Measurements from ENCODE around the gene MGAT4D. TPM values are rescaled to one million over a fixed set of nuclear protein-coding genes. Genes with fewer than 3 reads are reported as not detected.
"Not testable (repeated sequence)": the region's sequence is repeated elsewhere in the genome, so short reads cannot be mapped to it uniquely, and the experiment has no call there.

The MGAT4D gene
- total RNA-seq, 1 donor from 2014 or later, result not detected

GRCh38 chr4:140515423-140515822, 17.3 kb upstream of the MGAT4D start:
- Histone ChIP-seq H3K27ac (no peak overlapping the region), H3K4me3 (no peak overlapping the region), H3K27me3 (ENCODE audit: low read depth) (no peaks in the 10 kb centered on the region), H3K9me3 (no peaks in the 10 kb centered on the region), H3K36me3 (no peaks in the 10 kb centered on the region), H3K4me1 (no peaks in the 10 kb centered on the region)
- DNase-seq (no peak), ATAC-seq (no peak)
- intact Hi-C loops (cut with DNase I), result no loop called here
- TF ChIP-seq CTCF (IDR thresholded peaks at IDR 0.05), result no peak

- H3K36me3 ChIP-seq; ATAC-seq; intact Hi-C loops (cut with DNase I); DNase-seq; H3K27me3 ChIP-seq (ENCODE audit: low read depth); H3K9me3 ChIP-seq; H3K4me1 ChIP-seq; H3K4me3 ChIP-seq; H3K27ac ChIP-seq: not testable (repeated sequence)
Observed at GRCh38 chr4:140513765-140514164, 15.7 kb upstream of the MGAT4D start.

DNA sequence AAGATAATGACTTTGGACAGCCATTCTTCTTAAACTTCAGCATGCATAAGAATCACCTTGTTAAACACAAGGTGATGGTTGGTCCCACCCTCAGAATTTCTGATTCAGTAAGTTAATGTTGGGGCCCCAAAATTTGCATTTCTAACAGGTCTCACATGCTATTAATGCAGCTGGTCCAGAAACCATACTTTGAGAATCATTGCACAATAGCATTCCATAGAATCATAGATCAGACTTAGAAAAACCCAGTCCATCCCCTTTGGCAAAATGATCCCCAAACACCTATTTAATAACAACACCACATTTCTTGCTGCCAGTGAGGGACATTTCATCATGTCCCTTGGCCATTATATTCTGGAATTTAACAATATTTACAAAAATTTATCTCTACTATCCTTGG, 6.2 kb upstream of the MGAT4D start:
- no peaks in the 10 kb centered on the region for H3K4me1 ChIP-seq
- ATAC-seq (no peak), DNase-seq (no peak)
- peaks cover 25% of the 10 kb centered on the region for H3K27me3 ChIP-seq (ENCODE audit: low read depth)
- no peaks in the 10 kb centered on the region for H3K36me3 ChIP-seq
- intact Hi-C loops (cut with DNase I), result no loop called here
- no peak overlapping the region for H3K4me3 ChIP-seq
- H3K9me3 ChIP-seq, result no peaks in the 10 kb centered on the region
- no peak overlapping the region for H3K27ac ChIP-seq
- TF ChIP-seq CTCF (IDR thresholded peaks at IDR 0.05), result no peak

DNA sequence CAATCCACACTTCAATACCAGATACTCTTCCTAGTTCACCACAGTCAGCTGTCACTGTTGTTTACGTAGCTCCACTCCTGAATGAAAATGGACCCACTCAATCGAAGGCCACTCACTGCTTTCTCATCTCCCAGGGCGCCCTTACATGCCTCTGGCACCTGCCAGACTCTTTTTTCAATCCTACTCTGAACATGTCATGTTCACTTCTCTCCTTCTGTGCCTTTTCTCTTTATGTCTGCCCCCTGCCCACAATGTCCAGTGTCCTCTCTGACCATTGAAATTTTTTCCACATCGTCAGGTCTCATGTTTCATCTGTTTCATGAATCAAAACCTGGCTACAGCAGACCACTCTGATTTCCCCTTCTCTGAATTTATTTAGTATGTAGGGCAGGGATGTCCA, 1.3 kb upstream of the MGAT4D start:
- intact Hi-C loops (cut with DNase I), result no loop called here
- TF ChIP-seq CTCF (IDR thresholded peaks at IDR 0.05), result no peak
- DNase-seq, result no peak
- Histone ChIP-seq H3K9me3 (no peaks in the 10 kb centered on the region), H3K4me1 (peaks cover 3% of the 10 kb centered on the region), H3K27me3 (ENCODE audit: low read depth) (peaks cover 55% of the 10 kb centered on the region), H3K27ac (no peak overlapping the region), H3K36me3 (no peaks in the 10 kb centered on the region), H3K4me3 (no peak overlapping the region)
- ATAC-seq, result no peak

GRCh38 chr4:140497405-140497746, 717 bp downstream of the MGAT4D start:
- peaks cover 55% of the 10 kb centered on the region for H3K27me3 ChIP-seq (ENCODE audit: low read depth)

DNA sequence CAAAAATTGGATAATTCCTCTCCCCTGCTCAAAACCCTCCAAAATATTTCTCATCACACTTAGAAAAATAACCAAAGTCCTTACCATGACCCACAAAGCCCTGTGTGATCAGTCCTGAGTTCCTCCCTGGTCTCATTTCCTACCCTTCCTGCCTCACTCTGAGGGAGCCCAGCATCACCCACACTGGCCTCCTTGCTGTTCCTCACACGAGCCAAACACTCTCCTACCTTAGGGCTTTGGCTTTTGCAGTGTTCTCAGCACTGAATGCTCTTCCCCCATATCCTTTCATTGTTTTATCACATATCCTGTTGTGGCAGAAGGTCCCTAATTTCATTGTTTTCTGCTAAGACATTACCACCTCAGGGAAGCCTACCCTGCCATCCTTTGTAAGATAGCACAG, 12.2 kb downstream of the MGAT4D start:
- no peak for TF ChIP-seq CTCF (IDR thresholded peaks at IDR 0.05)
- ATAC-seq (no peak), DNase-seq (no peak)
- Histone ChIP-seq H3K36me3 (no peaks in the 10 kb centered on the region), H3K27me3 (ENCODE audit: low read depth) (no peaks in the 10 kb centered on the region), H3K4me1 (no peaks in the 10 kb centered on the region), H3K27ac (no peak overlapping the region), H3K9me3 (peaks cover 7% of the 10 kb centered on the region), H3K4me3 (no peak overlapping the region)
- intact Hi-C loops (cut with DNase I), result no loop called here

More at GRCh38 chr4:140497405-140497746, 717 bp downstream of the MGAT4D start:
- Histone ChIP-seq H3K4me3 (no peak overlapping the region), H3K4me1 (peaks cover 3% of the 10 kb centered on the region), H3K9me3 (no peaks in the 10 kb centered on the region), H3K27ac (no peak overlapping the region), H3K36me3 (no peaks in the 10 kb centered on the region)
- TF ChIP-seq CTCF (IDR thresholded peaks at IDR 0.05), result no peak
- DNase-seq (no peak), ATAC-seq (no peak)
- intact Hi-C loops (cut with DNase I), result no loop called here

Measured in lower lobe of right lung (tissue), 2 donors.